HepG2 (cell line): ENCODE data around the gene LEF1.

ENCODE experiments used
- CHCHD3 ChIP-seq: sonication (generic); formaldehyde crosslinking; IDR thresholded peaks from 2 replicates; pipeline ENCODE4 v1.8.0; 2022; ENCODE audit warnings: mild to moderate bottlenecking, missing genetic modification reagents, moderate library complexity
- EZH2 ChIP-seq: conservative IDR thresholded peaks from 2 replicates; pipeline ENCODE4 v1.6.1; 2012; ENCODE audit warnings: mild to moderate bottlenecking, low read depth, low read length, moderate library complexity
- MAFG ChIP-seq: sonication (generic); formaldehyde crosslinking; IDR thresholded peaks from 2 replicates; pipeline ENCODE4 v1.5.1; 2020; ENCODE audit warnings: mild to moderate bottlenecking, missing genetic modification reagents
- POLR2AphosphoS2 ChIP-seq: IDR thresholded peaks from 2 replicates; pipeline ENCODE4 v1.6.1; 2011; ENCODE audit warnings: low read depth, low read length, improper control_type of control experiment
- RNF2 ChIP-seq: fragments of 450-650 bp; conservative IDR thresholded peaks from 2 replicates; pipeline ENCODE4 v1.6.1; 2016; ENCODE audit warnings: low read depth
- SMC3 ChIP-seq: IDR thresholded peaks from 2 replicates; pipeline ENCODE4 v1.6.1; 2011; ENCODE audit warnings: low read length, improper control_type of control experiment
- TP53 ChIP-seq: sonication (generic); formaldehyde crosslinking; conservative IDR thresholded peaks from 2 replicates; pipeline ENCODE4 v1.4.0; 2020; ENCODE audit warnings: missing genetic modification reagents
- ZNF331 ChIP-seq: sonication (generic); formaldehyde crosslinking; IDR thresholded peaks from 2 replicates; pipeline ENCODE4 v1.4.0; 2020; ENCODE audit warnings: missing genetic modification reagents
- ZNF460 ChIP-seq: sonication (generic); formaldehyde crosslinking; IDR thresholded peaks from 2 replicates; pipeline ENCODE4 v1.5.1; 2020; ENCODE audit warnings: missing genetic modification reagents, mild to moderate bottlenecking, borderline replicate concordance
- ZNF549 ChIP-seq: sonication (generic); formaldehyde crosslinking; IDR thresholded peaks from 2 replicates; pipeline ENCODE4 v1.5.0; 2020; ENCODE audit warnings: missing genetic modification reagents
- TF ChIP-seq, protein P1 (sequence below): sonication (generic); formaldehyde crosslinking; conservative IDR thresholded peaks from 2 replicates; pipeline ENCODE4 v1.4.0; 2020; ENCODE audit warnings: missing genetic modification reagents
- TF ChIP-seq, protein P2 (sequence below): sonication (generic); formaldehyde crosslinking; IDR thresholded peaks from 2 replicates; pipeline ENCODE4 v1.5.0; 2020; ENCODE audit warnings: mild to moderate bottlenecking, missing genetic modification reagents, moderate library complexity

DNA sequence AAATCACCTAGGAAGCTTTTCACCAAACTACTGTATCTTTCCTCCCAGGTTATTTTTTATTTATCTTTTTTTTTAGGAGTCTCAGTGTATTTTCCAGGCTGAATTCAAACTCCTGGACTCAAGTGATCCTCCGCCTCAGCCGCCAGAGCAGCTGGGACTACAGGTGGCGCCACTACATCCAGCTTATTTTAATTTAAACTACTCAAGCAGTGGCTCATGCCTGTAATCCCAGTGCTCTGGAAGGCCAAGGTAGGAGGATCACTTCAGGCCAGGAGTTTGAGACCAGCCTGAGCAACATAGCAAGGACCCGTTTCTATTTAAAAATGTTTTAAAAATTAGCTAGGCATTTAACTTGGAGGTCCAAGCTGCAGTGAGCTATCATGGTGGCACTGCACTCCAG is 37.8 kb downstream of the LEF1 start:
- no peak for TF ChIP-seq ZNF331 (CRISPR knock-in tag)
- TF ChIP-seq MAFG (CRISPR knock-in tag), result no peak
- no peak for TF ChIP-seq TP53 (CRISPR knock-in tag)
- no peak for TF ChIP-seq EZH2
- TF ChIP-seq ZNF549 (CRISPR knock-in tag), result no peak
- TF ChIP-seq RNF2, result no peak
- TF ChIP-seq POLR2AphosphoS2, result no peak
- TF ChIP-seq, protein P1, sequence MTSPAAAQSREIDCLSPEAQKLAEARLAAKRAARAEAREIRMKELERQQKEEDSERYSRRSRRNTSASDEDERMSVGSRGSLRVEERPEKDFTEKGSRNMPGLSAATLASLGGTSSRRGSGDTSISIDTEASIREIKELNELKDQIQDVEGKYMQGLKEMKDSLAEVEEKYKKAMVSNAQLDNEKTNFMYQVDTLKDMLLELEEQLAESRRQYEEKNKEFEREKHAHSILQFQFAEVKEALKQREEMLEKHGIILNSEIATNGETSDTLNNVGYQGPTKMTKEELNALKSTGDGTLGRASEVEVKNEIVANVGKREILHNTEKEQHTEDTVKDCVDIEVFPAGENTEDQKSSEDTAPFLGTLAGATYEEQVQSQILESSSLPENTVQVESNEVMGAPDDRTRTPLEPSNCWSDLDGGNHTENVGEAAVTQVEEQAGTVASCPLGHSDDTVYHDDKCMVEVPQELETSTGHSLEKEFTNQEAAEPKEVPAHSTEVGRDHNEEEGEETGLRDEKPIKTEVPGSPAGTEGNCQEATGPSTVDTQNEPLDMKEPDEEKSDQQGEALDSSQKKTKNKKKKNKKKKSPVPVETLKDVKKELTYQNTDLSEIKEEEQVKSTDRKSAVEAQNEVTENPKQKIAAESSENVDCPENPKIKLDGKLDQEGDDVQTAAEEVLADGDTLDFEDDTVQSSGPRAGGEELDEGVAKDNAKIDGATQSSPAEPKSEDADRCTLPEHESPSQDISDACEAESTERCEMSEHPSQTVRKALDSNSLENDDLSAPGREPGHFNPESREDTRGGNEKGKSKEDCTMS (CRISPR knock-in tag), result no peak
- TF ChIP-seq, protein P2, sequence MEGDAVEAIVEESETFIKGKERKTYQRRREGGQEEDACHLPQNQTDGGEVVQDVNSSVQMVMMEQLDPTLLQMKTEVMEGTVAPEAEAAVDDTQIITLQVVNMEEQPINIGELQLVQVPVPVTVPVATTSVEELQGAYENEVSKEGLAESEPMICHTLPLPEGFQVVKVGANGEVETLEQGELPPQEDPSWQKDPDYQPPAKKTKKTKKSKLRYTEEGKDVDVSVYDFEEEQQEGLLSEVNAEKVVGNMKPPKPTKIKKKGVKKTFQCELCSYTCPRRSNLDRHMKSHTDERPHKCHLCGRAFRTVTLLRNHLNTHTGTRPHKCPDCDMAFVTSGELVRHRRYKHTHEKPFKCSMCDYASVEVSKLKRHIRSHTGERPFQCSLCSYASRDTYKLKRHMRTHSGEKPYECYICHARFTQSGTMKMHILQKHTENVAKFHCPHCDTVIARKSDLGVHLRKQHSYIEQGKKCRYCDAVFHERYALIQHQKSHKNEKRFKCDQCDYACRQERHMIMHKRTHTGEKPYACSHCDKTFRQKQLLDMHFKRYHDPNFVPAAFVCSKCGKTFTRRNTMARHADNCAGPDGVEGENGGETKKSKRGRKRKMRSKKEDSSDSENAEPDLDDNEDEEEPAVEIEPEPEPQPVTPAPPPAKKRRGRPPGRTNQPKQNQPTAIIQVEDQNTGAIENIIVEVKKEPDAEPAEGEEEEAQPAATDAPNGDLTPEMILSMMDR (CRISPR knock-in tag), result 0 out of 2 replicates have a peak, but pooled peaks have one; percentile 10
- no peak for TF ChIP-seq SMC3
- TF ChIP-seq ZNF460 (CRISPR knock-in tag), result no peak
- TF ChIP-seq CHCHD3 (CRISPR knock-in tag), result no peak
